PC-9 (cell line): ENCODE data around the gene BCAS3.

Source experiments
- EZH2 ChIP-seq: fragments of 200-600 bp; sonication (generic); IDR thresholded peaks from 2 replicates; pipeline ENCODE4 v1.8.0; 2017; ENCODE audit warnings: antibody characterized with exemption, low read depth
- TF ChIP-seq, protein P1 (sequence below): fragments of 200-600 bp; sonication (generic); conservative IDR thresholded peaks from 2 replicates; pipeline ENCODE4 v1.6.1; 2017; ENCODE audit warnings: mixed run types, antibody characterized with exemption, mild to moderate bottlenecking, moderate library complexity

DNA sequence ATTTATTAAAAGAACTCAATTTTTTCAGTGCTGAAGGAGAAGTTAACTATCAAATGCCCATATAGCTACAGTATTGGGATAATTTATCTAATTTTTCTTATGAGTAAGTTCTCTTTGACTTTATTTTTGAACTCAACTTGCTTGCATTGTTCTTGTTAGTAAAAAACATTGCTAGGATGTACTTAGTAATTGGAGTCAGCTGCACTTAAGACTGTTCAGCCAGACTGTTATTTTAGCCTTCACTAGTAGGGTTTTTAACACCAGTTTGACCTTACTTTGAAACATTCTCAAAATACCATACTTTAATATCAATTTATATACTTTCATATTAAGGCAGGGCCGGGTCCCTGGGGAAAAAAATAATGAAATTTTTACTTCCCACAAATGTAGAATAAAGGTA lies 465.4 kb downstream of the BCAS3 start:
- TF ChIP-seq, protein P1, sequence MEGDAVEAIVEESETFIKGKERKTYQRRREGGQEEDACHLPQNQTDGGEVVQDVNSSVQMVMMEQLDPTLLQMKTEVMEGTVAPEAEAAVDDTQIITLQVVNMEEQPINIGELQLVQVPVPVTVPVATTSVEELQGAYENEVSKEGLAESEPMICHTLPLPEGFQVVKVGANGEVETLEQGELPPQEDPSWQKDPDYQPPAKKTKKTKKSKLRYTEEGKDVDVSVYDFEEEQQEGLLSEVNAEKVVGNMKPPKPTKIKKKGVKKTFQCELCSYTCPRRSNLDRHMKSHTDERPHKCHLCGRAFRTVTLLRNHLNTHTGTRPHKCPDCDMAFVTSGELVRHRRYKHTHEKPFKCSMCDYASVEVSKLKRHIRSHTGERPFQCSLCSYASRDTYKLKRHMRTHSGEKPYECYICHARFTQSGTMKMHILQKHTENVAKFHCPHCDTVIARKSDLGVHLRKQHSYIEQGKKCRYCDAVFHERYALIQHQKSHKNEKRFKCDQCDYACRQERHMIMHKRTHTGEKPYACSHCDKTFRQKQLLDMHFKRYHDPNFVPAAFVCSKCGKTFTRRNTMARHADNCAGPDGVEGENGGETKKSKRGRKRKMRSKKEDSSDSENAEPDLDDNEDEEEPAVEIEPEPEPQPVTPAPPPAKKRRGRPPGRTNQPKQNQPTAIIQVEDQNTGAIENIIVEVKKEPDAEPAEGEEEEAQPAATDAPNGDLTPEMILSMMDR = no peak
- no peak for TF ChIP-seq EZH2
